ENCODE results near the gene USH2A.

USH2A gene

GRCh38 chr1:216216305-216216704 lies 206.9 kb downstream of the USH2A start:
- no peak for TF ChIP-seq GATA1 (IDR thresholded peaks at IDR 0.05; ENCODE audit: low read depth, low read length)
- no peak for TF ChIP-seq POLR2A (IDR thresholded peaks at IDR 0.05; ENCODE audit: low read length)
- no peak for DNase-seq

DNA sequence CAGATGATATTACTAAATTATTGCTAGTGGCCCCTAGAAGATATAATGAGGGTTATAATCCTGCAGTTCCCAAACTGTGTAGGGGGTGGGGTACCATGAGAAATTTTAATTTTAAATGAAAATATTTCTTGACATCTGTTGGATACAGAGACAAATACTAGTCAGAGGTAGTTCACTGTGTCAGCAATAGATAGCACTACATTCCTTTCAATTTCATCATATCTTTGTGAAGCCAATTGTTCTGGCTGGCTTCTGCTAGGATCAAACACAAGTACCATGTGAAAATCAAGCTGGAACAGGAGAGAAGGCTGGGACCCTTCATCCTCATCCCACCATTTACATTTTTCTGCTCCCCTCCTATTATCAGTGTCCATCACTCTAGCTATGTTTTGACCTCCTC lies 208.1 kb downstream of the USH2A start:
- DNase-seq, result no peak
- TF ChIP-seq GATA1 (IDR thresholded peaks at IDR 0.05; ENCODE audit: low read depth, low read length), result no peak
- no peak for TF ChIP-seq POLR2A (IDR thresholded peaks at IDR 0.05; ENCODE audit: low read length)

DNA sequence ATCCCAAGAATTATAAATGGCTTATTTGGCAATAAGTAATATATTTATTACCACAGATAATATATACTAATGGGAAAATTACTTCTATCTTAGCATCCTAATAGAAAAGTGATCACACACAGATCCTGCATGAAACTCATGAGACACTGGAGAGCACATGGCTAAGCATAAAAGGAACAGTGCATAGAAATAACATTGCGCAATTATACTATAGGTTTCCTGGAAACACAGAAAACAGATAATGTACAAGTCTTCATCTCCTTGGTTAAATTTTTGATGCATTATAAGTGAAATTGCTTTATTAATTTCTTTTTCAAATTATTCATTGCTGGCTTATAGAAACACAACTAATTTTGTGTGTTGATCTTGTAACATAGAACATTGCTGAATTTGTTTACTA lies 210.4 kb downstream of the USH2A start:
- DNase-seq, result no peak
- TF ChIP-seq POLR2A (IDR thresholded peaks at IDR 0.05; ENCODE audit: low read length) (no peak), GATA1 (IDR thresholded peaks at IDR 0.05; ENCODE audit: low read depth, low read length) (no peak)

- TF ChIP-seq GATA1 (IDR thresholded peaks at IDR 0.05; ENCODE audit: low read depth, low read length), result no peak
- TF ChIP-seq POLR2A (IDR thresholded peaks at IDR 0.05; ENCODE audit: low read length), result no peak
- no peak for DNase-seq
Measured at GRCh38 chr1:216210081-216210480, 213.2 kb downstream of the USH2A start.

DNA sequence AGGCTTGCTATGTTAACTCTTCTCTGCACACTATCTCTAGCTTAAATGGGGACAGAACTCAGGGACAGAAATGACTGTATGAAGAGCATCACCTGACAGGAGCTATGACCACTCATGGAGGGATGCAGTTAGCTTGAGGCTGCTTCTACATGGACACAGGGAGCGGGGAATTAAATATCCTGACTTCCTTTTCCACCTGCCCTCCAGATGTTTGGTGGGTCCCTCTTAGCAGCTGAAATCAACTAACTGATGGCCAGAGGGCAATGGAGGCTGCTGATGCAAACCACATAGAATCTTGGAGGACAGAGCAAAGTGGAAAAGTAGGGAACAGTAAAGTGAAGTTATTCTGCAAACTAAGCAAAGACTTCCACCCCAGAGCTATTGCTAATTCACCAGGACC lies 214.1 kb downstream of the USH2A start:
- no peak for DNase-seq
- TF ChIP-seq POLR2A (IDR thresholded peaks at IDR 0.05; ENCODE audit: low read length) (no peak), GATA1 (IDR thresholded peaks at IDR 0.05; ENCODE audit: low read depth, low read length) (no peak)

- no peak for TF ChIP-seq GATA1 (IDR thresholded peaks at IDR 0.05; ENCODE audit: low read depth, low read length)
- no peak for TF ChIP-seq POLR2A (IDR thresholded peaks at IDR 0.05; ENCODE audit: low read length)
- DNase-seq, result no peak
Measured at GRCh38 chr1:216207154-216207553, 216.1 kb downstream of the USH2A start.

DNA sequence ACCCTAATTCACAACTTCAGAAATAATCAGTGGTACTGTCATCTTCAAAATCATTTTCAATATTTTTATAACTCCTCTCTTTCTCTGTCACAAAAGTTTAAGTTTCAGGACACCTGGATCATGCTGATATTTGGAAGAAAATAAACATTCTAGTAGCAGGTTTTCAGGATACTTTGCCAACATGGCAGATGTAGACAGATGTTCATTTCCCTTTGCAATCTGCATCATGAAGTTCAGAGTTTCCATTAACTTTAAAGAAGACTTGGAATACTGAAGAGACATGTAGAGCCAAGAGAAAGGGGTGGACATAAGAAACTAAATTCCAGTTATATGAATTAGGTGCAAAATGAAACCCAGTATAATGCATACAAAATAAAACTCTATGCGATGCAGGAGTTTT lies 218.1 kb downstream of the USH2A start:
- TF ChIP-seq GATA1 (IDR thresholded peaks at IDR 0.05; ENCODE audit: low read depth, low read length) (no peak), POLR2A (IDR thresholded peaks at IDR 0.05; ENCODE audit: low read length) (no peak)
- no peak for DNase-seq

- DNase-seq, result no peak
- TF ChIP-seq GATA1 (IDR thresholded peaks at IDR 0.05; ENCODE audit: low read depth, low read length) (no peak), POLR2A (IDR thresholded peaks at IDR 0.05; ENCODE audit: low read length) (no peak)
Measured at GRCh38 chr1:216201946-216202345, 221.3 kb downstream of the USH2A start.

DNA sequence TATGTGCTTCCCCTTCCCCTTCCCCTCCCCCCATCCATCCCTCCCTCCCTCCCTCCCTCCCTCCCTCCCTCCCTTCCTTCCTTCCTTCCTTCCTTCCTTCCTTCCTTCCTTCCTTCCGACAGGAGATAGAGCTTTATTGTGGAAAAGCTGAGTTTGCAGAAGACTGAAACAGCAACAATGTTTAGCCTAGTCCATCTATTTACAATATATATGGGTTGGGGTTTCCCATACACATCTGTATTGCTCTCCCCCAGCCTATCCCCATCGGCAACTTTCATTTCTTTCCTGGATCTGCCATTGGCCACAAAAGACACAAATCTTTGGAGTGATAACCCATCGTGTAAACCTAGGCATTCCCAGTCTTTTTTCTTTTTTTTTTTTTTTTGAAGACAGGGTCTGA lies 222.3 kb downstream of the USH2A start:
- TF ChIP-seq GATA1 (IDR thresholded peaks at IDR 0.05; ENCODE audit: low read depth, low read length), result no peak
- no peak for TF ChIP-seq POLR2A (IDR thresholded peaks at IDR 0.05; ENCODE audit: low read length)
- no peak for DNase-seq

DNA sequence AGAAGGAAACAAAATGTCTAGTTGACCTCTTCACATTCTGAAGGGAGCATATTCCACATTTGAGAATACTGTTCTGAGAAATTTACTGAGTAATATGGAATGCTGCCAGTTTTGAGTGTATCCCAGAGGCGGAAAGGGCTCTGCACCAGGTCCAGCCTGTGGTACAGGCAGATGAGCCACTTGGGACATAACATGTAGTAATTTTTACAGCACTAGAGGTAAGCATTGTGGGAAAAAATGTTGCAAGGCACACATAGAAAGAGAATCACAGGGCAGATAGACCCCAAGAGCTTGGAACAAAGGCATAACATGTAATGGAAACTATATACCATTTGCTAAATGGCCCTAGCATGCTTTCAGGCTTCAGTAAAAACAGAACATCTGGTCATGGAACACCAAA lies 228.5 kb downstream of the USH2A start:
- no peak for DNase-seq
- TF ChIP-seq GATA1 (IDR thresholded peaks at IDR 0.05; ENCODE audit: low read depth, low read length) (no peak), POLR2A (IDR thresholded peaks at IDR 0.05; ENCODE audit: low read length) (no peak)

DNA sequence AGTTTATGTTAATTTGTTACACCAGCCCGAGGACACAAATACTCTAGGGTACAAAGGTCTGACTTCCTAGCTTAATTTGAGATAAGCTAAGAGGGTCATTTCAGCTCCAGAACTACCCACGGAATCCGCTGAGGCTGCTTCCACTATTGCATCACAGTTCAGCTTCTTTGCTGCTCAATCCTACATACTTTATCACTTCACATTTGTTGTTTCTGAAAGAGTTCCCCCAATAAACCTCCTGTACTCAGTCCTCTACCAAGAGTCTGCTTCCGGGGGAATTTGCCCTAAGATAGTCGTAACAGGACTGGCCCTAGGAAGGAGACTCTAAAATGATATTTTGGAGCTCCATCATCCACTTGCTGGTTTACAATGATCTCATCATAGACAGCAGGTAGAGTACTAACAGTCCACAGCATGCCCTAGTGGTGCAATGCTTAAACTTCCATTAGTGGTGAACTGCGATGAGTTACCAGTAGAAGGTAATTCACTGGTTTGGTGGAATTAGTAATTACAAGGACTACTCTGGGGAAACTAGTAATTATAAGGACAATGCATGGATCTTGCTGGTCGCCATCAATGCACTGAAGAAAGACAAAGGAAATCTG lies 229.3 kb downstream of the USH2A start:
- TF ChIP-seq GATA1 (IDR thresholded peaks at IDR 0.05; ENCODE audit: low read depth, low read length), result no peak
- TF ChIP-seq POLR2A (IDR thresholded peaks at IDR 0.05; ENCODE audit: low read length), result no peak
- DNase-seq, result no peak

DNA sequence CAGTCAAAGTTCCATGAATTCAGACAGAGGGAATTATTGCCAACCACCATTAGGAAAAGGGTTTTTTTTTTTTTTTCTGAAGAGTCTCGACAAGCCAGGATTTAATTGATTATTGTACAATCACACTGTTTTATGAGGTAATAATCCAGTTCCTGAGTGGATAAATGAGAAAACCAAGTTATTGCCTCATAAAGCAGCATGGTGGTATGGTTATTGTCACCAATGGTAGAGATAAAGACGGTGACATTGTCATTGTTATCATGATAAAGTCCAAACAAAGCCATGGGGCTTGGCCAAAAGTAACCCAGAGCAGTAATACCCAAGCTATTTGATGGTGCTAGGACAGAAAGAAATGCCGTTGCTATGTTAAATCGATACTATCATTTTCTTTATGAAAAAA lies 232.8 kb downstream of the USH2A start:
- no peak for TF ChIP-seq GATA1 (IDR thresholded peaks at IDR 0.05; ENCODE audit: low read depth, low read length)
- TF ChIP-seq POLR2A (IDR thresholded peaks at IDR 0.05; ENCODE audit: low read length), result no peak
- no peak for DNase-seq

GRCh38 chr1:216186816-216187215 lies 236.4 kb downstream of the USH2A start:
- DNase-seq, result peak in 1 of 2 experiments; percentile 5
- no peak for TF ChIP-seq GATA1 (IDR thresholded peaks at IDR 0.05; ENCODE audit: low read depth, low read length)
- TF ChIP-seq POLR2A (IDR thresholded peaks at IDR 0.05; ENCODE audit: low read length), result no peak

DNA sequence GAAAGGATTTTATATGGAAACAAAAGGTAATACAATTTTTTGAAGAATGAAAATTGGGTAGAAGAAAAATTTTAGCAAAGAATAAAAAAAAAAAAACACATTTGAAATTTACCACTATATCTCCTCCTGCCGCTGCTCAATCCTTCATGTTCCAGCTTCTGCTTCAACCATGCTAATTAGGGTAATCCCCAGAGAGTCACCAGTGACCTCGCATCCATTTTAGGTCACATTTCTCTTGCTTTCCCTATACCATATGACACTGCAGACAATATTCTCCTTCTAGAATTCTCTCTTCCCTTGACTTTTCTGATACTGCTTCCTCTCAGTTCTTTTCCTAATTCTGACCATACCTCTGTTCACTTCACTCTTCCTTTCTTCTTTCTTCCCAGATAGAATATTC lies 237.1 kb downstream of the USH2A start:
- TF ChIP-seq POLR2A (IDR thresholded peaks at IDR 0.05; ENCODE audit: low read length), result no peak
- no peak for TF ChIP-seq GATA1 (IDR thresholded peaks at IDR 0.05; ENCODE audit: low read depth, low read length)
- DNase-seq, result no peak

DNA sequence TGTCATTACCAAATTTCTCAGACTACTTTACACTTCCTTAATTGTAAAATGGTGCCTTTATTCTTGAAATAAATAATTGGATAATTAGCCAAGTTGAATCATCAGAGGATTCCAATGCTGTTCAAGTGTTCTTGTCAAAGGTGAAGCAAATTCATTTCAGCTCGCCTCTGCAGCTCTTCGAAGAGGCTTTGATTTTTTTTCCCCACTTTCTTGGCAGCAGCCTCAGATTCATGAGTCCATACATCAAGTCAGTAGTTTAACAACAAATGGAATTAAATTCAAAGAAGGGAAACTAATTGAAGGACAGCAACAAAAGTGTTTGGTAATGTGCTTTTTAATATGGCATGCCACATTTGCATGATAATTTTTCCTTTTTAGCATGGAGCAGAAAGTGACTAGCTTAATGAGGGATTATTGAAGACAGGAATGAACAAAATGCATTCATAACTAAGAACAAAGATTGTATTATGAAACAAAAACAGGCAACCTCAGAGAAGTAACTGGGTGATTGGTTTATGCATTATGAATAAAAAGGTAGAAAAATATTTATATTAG lies 239.0 kb downstream of the USH2A start:
- no peak for TF ChIP-seq GATA1 (IDR thresholded peaks at IDR 0.05; ENCODE audit: low read depth, low read length)
- no peak for TF ChIP-seq POLR2A (IDR thresholded peaks at IDR 0.05; ENCODE audit: low read length)
- DNase-seq, result no peak
